ENCODE data around the gene DICER1.

The DICER1 gene

GRCh38 chr14:95054346-95055280 is 102.7 kb downstream of the DICER1 start:
- no peak for DNase-seq

GRCh38 chr14:95052016-95052585 is 105.2 kb downstream of the DICER1 start:
- no peak for DNase-seq

GRCh38 chr14:95049952-95050351 is 107.4 kb downstream of the DICER1 start:
- no peak for DNase-seq

- no peak for DNase-seq
Measured at GRCh38 chr14:95048771-95049312, 108.5 kb downstream of the DICER1 start.

- DNase-seq: no peak
Measured at GRCh38 chr14:95047754-95048153, 109.6 kb downstream of the DICER1 start.

- no peak for DNase-seq
Measured at GRCh38 chr14:95046711-95047681, 110.3 kb downstream of the DICER1 start.

GRCh38 chr14:95045836-95046430 is 111.4 kb downstream of the DICER1 start:
- no peak for DNase-seq

- no peak for DNase-seq
Measured at GRCh38 chr14:95045106-95045701, 112.1 kb downstream of the DICER1 start.

GRCh38 chr14:95044463-95045105 is 112.7 kb downstream of the DICER1 start:
- DNase-seq: no peak

GRCh38 chr14:95043732-95044462 is 113.4 kb downstream of the DICER1 start:
- DNase-seq: no peak

- no peak for DNase-seq
Measured at GRCh38 chr14:95043314-95043713, 114.0 kb downstream of the DICER1 start.

GRCh38 chr14:95041477-95042020 is 115.8 kb downstream of the DICER1 start:
- DNase-seq: no peak

GRCh38 chr14:95040708-95041476 is 116.4 kb downstream of the DICER1 start:
- DNase-seq: no peak

GRCh38 chr14:95039993-95040348 is 117.4 kb downstream of the DICER1 start:
- no peak for DNase-seq

GRCh38 chr14:95039259-95039992 is 117.9 kb downstream of the DICER1 start:
- DNase-seq: no peak

- no peak for DNase-seq
Measured at GRCh38 chr14:95038521-95039250, 118.6 kb downstream of the DICER1 start.

- no peak for DNase-seq
Measured at GRCh38 chr14:95037273-95037672, 120.1 kb downstream of the DICER1 start.
